IPS-NIHi7 (cell line): Measurements from ENCODE around the gene SLC4A1.

ENCODE experiments used
- DNase-seq: peaks from one replicate; pipeline ENCODE4 v3.0.0; 2012; ENCODE audit warnings: mixed read lengths; ENCODE audit errors: extremely low spot score

The SLC4A1 gene

DNA sequence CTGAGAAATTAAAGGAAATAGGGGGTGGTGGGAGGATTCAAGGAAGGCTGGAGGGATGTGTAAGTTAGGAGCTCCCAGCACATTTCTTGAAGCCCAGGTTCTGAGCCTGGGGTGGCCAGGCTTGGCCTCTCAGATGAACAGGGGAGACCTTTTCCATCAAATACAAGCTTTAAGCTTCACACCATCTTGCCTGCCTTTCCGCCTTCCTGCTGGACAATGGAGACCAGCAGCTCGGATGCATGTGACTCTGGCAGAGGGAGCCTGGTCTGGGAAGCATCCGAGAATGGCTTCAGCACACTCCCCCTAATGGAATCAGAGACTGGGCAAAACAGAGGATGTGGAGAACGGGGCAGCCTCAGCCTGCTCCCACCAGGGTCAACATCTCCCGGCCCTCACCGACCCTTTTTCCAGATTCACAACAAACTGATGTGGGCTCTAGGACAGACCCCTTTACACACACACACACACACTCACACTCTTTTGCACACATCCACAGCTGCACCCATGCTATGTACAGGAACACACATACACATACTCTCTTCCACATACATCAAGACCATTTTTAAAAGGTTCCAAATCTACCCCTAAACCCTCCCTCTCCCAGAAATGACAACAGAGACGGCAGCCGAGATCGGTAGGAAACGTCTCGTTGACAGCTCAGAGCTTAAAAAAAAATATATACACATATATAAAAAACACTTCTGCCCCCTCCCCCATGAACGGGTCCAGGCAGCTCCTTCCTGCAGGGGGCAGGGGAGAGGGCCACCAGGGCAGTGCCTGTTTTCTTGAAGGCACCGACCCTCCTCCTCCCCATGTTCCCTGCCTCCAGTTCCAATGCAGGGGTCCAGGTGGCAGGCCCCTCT, 61.7 kb downstream of the SLC4A1 start:
- DNase-seq = peak; percentile 36

GRCh38 chr17:44204441-44204882, 63.5 kb downstream of the SLC4A1 start:
- DNase-seq = no peak

DNA sequence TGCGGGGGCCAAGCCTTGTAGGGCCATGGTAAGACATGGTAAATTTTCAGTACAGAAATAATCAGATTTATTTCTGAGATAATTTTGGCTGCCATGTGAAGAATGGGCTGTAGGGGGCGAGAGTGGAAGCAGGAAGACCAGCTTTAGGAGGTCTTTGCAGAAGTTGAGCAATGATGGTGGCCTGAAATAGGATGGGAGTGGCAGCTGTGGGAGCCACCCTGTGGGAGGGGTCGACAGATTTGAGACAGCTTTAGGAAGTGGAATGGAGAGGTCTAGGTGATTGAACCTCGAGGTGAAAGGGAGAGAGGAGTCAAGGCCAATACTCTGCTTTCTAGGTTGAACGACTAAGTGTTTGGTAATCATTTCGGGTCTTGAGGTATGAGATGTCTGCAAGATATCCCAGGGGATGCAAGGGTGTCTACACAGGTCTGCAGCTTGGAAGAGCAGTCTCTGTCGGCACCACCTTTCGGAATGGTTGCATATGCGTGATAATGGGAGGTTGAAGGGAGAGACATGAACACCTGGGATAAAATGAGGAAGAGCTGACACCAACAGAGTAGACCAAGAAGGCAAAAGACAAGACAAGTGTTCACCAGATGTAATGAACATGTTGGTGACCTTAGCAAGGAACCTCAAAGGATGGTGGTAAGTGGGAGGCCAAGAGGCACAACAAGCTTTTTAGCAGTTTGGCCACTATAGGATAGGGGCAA, 64.0 kb downstream of the SLC4A1 start:
- DNase-seq = peak; percentile 77

- DNase-seq = no peak
Measured at GRCh38 chr17:44202756-44203155, 65.2 kb downstream of the SLC4A1 start.

GRCh38 chr17:44200478-44201155, 67.3 kb downstream of the SLC4A1 start:
- DNase-seq = no peak

DNA sequence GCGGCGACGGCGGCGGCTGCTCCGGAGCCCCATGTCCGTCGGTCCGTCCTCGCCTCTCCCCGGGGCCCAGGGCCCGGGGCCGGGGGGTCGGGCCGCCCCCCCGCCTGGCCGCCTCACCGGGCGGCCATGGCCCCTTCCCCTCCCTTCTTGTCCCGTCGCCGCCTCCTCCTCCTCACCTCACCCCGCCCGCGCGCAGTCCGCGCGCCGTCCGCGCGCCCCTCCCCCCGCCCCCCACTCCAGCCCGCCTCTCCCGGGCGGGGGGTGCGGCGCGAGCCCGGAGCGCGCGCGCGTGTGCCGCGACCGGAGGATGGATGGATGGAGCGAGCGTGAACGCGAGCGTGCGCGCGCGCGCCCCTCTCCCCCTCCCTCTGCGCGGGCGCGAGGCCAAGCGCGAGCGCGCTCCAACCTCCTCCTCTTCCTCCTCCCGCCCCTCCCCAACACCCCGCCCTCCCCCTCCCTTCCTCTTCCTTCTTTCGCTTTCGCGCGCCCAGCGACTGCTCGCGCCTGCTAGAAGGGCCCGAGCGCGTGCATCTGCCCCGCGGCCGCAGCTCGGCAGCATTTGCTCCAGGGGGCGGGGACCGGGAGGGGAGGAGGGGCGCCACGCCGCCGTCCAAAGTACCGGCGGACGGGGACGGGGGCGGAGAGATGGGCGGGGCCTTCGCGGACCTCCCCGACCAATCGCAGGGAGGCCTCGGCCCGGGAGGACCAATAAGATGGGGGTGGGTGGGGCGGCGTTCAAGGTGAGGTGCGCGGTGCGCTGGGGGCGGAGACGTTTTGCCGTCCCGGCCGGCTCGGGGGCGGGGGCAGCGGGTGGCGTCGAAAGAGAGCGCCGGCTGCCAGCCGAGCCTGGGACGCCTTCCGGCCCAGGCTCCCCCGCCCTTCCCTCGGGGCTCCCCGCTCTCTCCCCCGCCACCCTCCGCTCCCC, 68.1 kb downstream of the SLC4A1 start, which contains the start of gene ATXN7L3:
ATXN7L3 (minus strand) TSS at position 332 of the 925 bp plus-strand sequence. CDS start 1,814 bp downstream, outside the sequence.
- DNase-seq = peak; percentile 97

GRCh38 chr17:44198721-44199552, 69.0 kb downstream of the SLC4A1 start:
- peak; percentile 85 for DNase-seq
